Skeletal muscle satellite cell (primary cell): ENCODE data around the gene HKDC1.
"Not testable (repeated sequence)": the region's sequence is repeated elsewhere in the genome, so short reads cannot be mapped to it uniquely, and the experiment has no call there.

Source experiments
- H3K27me3 ChIP-seq: 2 replicates; pipeline ENCODE4 v1.7.0; 2013; ENCODE audit warnings: low read length; ENCODE audit not compliant: control insufficient read depth, insufficient read depth
- H3K36me3 ChIP-seq: 2 replicates; pipeline ENCODE4 v1.7.0; 2013; ENCODE audit warnings: mild to moderate bottlenecking, control low read depth, low read length; ENCODE audit not compliant: insufficient read depth
- H3K4me1 ChIP-seq: 2 replicates; pipeline ENCODE4 v1.7.0; 2013; ENCODE audit warnings: low read length; ENCODE audit not compliant: control insufficient read depth, insufficient read depth
- H3K4me2 ChIP-seq: 2 replicates; pipeline ENCODE4 v1.7.0; 2013; ENCODE audit warnings: mild to moderate bottlenecking, low read length
- H3K4me3 ChIP-seq: 2 replicates; pipeline ENCODE4 v1.7.0; 2013; ENCODE audit warnings: low read length
- H3K9ac ChIP-seq: 2 replicates; pipeline ENCODE4 v1.7.0; 2013; ENCODE audit warnings: mild to moderate bottlenecking, low read depth, low read length, moderate library complexity
- H3K9me3 ChIP-seq: replicated peaks from 2 replicates; pipeline ENCODE4 v1.7.0; 2013; ENCODE audit warnings: mild to moderate bottlenecking, control low read depth, low read length

Gene HKDC1

GRCh38 chr10:69287181-69287580 is 67.0 kb downstream of the HKDC1 start:
- Histone ChIP-seq H3K4me2 (no peak overlapping the region), H3K9ac (no peak overlapping the region), H3K36me3 (no peaks in the 10 kb centered on the region), H3K4me1 (no peaks in the 10 kb centered on the region), H3K27me3 (peaks cover 28% of the 10 kb centered on the region), H3K9me3 (no peaks in the 10 kb centered on the region), H3K4me3 (no peak overlapping the region)

DNA sequence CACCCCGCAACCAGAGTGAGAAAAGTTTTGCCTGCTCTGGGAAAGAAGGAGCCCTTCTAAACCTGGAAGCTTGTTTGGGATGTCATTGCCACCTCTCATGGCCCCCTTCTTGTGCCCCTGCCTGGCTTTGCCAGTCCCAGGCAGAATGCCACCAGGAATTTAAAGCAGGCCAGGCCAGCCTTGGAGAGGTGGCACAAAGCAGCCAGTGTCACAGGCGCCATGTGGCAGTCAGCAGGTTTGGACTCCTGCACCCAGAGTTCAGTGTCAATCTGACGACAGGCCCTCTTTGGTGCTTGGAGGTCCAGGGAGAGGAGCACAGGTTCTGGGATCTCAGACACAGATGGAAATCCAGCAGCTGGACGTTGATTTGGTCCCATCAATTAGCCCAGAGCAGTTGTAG is 70.9 kb downstream of the HKDC1 start:
- H3K9me3 ChIP-seq = no peaks in the 10 kb centered on the region
- no peaks in the 10 kb centered on the region for H3K36me3 ChIP-seq
- H3K4me3 ChIP-seq = no peak overlapping the region

DNA sequence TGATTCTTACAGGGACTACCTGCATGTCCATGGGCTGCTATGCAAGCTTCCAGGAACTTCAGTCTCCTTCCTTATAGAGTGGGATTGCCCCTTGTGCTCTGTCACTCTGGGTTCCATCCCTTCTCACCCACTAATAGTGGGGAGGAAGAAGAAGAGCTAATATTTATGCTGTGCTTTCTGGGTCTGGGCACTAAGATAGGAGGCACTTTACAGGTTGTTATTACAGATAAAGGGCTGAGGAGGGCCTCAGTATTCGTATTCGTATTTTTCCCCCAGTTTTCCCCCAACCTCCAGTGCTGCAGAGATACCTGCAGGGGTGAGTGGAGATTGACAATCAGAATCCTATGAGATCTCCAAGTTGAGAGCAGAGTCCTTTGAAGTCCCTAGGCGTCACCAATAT is 72.3 kb downstream of the HKDC1 start:
- no peaks in the 10 kb centered on the region for H3K9me3 ChIP-seq
- H3K9ac ChIP-seq = no peak overlapping the region
- H3K36me3 ChIP-seq = no peaks in the 10 kb centered on the region

More for the DNA sequence above, 70.9 kb downstream of the HKDC1 start:
- H3K9ac ChIP-seq = no peak overlapping the region
- H3K4me2 ChIP-seq = no peak overlapping the region
- H3K4me1 ChIP-seq = no peaks in the 10 kb centered on the region
- H3K27me3 ChIP-seq = peaks cover 46% of the 10 kb centered on the region

DNA sequence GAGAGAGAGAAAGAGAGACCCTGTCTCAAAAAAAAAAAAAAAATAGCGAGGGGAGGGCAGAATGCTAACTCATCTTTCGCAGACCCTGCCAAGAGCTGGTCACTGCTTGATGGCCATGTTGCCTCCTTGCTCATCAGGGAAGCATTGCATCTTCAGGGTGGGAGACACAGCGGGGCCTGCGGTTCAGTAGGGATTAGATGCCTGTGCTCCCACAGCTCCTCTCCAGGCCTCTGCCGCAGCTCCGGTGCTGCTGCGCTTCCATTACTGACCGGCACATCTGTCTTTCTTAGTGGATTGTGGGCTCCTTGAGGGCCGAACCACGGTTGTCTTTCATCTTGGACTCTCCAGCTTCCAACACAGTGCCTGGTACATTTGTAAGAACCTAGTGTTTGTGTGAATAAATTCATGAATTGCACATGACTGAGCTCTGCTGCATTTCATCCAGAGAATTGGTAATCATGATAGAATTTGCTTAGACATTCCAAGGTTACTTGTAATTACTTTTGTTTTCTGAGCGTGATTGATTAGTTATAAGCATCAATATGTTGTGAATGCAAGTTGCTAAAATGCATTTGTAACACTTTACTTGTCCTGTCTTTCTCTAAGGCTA is 75.0 kb downstream of the HKDC1 start:
- Histone ChIP-seq H3K4me2 (no peak overlapping the region), H3K4me3 (no peak overlapping the region), H3K36me3 (no peaks in the 10 kb centered on the region), H3K4me1 (no peaks in the 10 kb centered on the region), H3K9ac (no peak overlapping the region), H3K9me3 (no peaks in the 10 kb centered on the region), H3K27me3 (peaks cover 42% of the 10 kb centered on the region)

More for the DNA sequence above, 72.3 kb downstream of the HKDC1 start:
- Histone ChIP-seq H3K4me3 (no peak overlapping the region), H3K27me3 (peaks cover 50% of the 10 kb centered on the region), H3K4me2 (no peak overlapping the region), H3K4me1 (no peaks in the 10 kb centered on the region)

DNA sequence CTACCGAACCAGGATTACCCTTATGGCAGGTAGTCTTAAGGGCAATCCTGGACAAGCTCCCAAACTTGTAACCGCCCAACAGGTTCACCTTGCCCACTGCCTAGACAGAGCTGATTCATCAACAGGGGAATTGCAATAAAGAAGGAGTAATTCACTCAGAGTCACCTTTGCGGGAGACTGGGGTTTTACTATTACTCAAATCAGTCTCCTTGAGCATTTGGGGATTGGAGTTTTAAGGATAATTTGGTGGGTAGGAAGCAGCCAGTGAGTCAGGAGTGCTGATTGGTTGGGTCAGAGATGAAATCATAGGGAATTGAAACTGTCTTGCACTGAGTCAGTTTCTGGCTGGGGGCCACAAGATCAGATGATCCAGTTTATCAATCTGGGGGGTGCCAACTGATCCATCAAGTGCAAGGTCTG is 83.5 kb downstream of the HKDC1 start:
- Histone ChIP-seq H3K4me1 (no peaks in the 10 kb centered on the region), H3K9ac (no peak overlapping the region), H3K9me3 (no peaks in the 10 kb centered on the region), H3K27me3 (peaks cover 11% of the 10 kb centered on the region), H3K4me3 (no peak overlapping the region), H3K4me2 (no peak overlapping the region), H3K36me3 (no peaks in the 10 kb centered on the region)

DNA sequence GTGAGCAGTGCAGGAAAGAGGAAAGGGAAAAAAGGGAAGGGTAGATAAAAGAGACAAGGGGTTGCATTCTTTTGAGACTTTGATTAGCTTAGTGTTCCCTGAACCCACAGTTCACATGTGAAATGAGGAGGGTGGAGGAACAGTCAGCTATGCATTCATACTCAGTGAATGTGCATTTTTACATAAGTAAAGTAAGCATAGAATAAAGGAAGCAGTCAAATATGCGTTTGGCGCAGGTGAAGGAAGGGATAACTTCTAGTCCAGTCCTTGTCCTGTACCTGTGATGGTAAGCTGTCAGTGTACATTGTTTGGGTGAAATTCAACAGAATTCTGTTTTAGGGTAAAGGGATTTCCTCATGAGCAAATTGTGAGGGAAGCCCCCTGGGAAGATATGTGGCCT is 86.3 kb downstream of the HKDC1 start:
- no peaks in the 10 kb centered on the region for H3K9me3 ChIP-seq
- no peak overlapping the region for H3K9ac ChIP-seq
- no peaks in the 10 kb centered on the region for H3K36me3 ChIP-seq
- no peak overlapping the region for H3K4me3 ChIP-seq
- H3K27me3 ChIP-seq = peaks cover 11% of the 10 kb centered on the region
- H3K4me1 ChIP-seq = no peaks in the 10 kb centered on the region
- H3K4me2 ChIP-seq = no peak overlapping the region

- Histone ChIP-seq H3K27me3 (peaks cover 11% of the 10 kb centered on the region), H3K9me3 (no peaks in the 10 kb centered on the region), H3K9ac (no peak overlapping the region), H3K4me2 (no peak overlapping the region), H3K4me3 (no peak overlapping the region), H3K36me3 (no peaks in the 10 kb centered on the region), H3K4me1 (no peaks in the 10 kb centered on the region)
These were observed 87.3 kb downstream of the HKDC1 start for GRCh38 chr10:69307434-69307833.

- H3K4me3 ChIP-seq, H3K4me1 ChIP-seq, H3K9me3 ChIP-seq, H3K9ac ChIP-seq, H3K36me3 ChIP-seq, H3K4me2 ChIP-seq: not testable (repeated sequence)
- peaks cover 11% of the 10 kb centered on the region for H3K27me3 ChIP-seq
These were observed 88.2 kb downstream of the HKDC1 start for GRCh38 chr10:69308304-69308703.

GRCh38 chr10:69311309-69311708 is 91.2 kb downstream of the HKDC1 start:
- Histone ChIP-seq H3K4me3 (no peak overlapping the region), H3K9ac (no peak overlapping the region), H3K36me3 (no peaks in the 10 kb centered on the region), H3K9me3 (no peaks in the 10 kb centered on the region), H3K4me1 (peaks cover 2% of the 10 kb centered on the region), H3K27me3 (peaks cover 4% of the 10 kb centered on the region), H3K4me2 (no peak overlapping the region)

DNA sequence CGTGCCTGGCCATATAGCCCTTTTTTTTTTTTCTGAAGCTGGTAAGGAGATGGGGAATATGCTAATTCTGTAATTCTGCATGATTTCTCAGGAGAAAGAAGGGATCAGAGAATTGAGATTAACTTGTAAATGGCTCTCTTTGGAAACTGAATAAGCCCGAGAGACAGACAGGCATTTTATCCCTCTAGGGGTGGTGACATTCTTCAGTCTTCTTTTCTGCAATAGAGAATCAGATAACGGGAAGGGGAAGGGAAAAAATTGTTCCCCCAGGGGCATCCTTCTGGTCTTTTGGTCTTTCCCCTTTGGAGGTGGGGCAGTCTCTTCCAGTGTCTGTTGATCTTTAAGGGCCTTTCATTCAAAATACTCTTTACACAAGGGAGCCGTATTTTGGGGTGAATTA is 92.4 kb downstream of the HKDC1 start:
- H3K9me3 ChIP-seq = no peaks in the 10 kb centered on the region
- no peak overlapping the region for H3K4me2 ChIP-seq
- no peaks in the 10 kb centered on the region for H3K27me3 ChIP-seq
- H3K9ac ChIP-seq = no peak overlapping the region
- no peaks in the 10 kb centered on the region for H3K36me3 ChIP-seq
- no peak overlapping the region for H3K4me3 ChIP-seq
- peaks cover 7% of the 10 kb centered on the region for H3K4me1 ChIP-seq

DNA sequence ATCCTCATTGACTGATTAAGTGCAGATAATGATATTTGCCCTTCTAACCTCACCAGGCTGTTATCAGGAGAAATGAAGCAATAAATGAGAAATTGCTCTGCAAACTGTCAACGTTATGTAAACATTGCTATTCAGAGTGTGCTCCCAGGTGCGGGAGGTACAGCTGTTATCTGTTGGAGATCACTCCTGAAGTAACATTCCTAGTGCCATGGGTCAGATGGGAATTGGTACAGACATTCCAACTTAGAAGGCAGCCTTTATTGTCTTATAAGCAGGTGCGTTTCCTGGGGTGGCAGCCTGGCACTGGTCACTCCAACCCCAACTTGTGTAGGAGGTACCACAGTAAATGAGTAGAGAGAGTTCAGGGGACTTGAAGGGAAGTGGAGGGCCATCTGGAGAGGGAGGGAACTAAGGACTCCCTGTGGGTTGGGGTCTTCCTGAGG is 95.0 kb downstream of the HKDC1 start:
- H3K36me3 ChIP-seq = no peaks in the 10 kb centered on the region
- no peak overlapping the region for H3K4me2 ChIP-seq
- no peak overlapping the region for H3K9ac ChIP-seq
- H3K4me1 ChIP-seq = peaks cover 17% of the 10 kb centered on the region
- no peak overlapping the region for H3K4me3 ChIP-seq
- H3K9me3 ChIP-seq = no peaks in the 10 kb centered on the region
- H3K27me3 ChIP-seq = no peaks in the 10 kb centered on the region

- peaks cover 23% of the 10 kb centered on the region for H3K4me1 ChIP-seq
- H3K9me3 ChIP-seq = no peaks in the 10 kb centered on the region
- no peaks in the 10 kb centered on the region for H3K27me3 ChIP-seq
- no peak overlapping the region for H3K4me2 ChIP-seq
- H3K4me3 ChIP-seq = no peak overlapping the region
- no peak overlapping the region for H3K9ac ChIP-seq
- H3K36me3 ChIP-seq = no peaks in the 10 kb centered on the region
These were observed 95.6 kb downstream of the HKDC1 start for GRCh38 chr10:69315610-69316312.
